Body of pancreas (tissue), 4 donors: ENCODE measurements around the gene SERHL2. TPM values are rescaled to one million over a fixed set of nuclear protein-coding genes. Genes with fewer than 3 reads are reported as not detected.
"Not testable (repeated sequence)": the region's sequence is repeated elsewhere in the genome, so short reads cannot be mapped to it uniquely, and the experiment has no call there.

Source experiments
- ATAC-seq: fragments of 150-250 bp; one replicate; pipeline ENCODE4 v1.9.1; 2016
- DNase-seq, 4 donors: peaks; one replicate each; pipeline ENCODE4 v3.0.0-alpha.2; 2019
- H3K27ac ChIP-seq, 4 donors: fragments of 200-600 bp; sonication (generic); 1 replicate in 3 of 4; 2 replicates in 1 of 4; pipeline versions ENCODE4 v1.5.1 to v1.6.1; 2016 to 2019; ENCODE audit warnings: mild to moderate bottlenecking in 1 of 4, mixed read lengths in 1 of 4, moderate library complexity in 1 of 4
- H3K27me3 ChIP-seq, 2 donors: fragments of 200-600 bp; sonication (generic); one replicate each; pipeline ENCODE4 v1.6.0; 2016; ENCODE audit warnings: mild to moderate bottlenecking in 1 of 2
- H3K36me3 ChIP-seq, 2 donors: fragments of 200-600 bp; sonication (generic); replicated peaks in 1 of 2; 2 replicates each; pipeline ENCODE4 v1.5.1; 2016; ENCODE audit warnings: low read depth in 2 of 2; ENCODE audit not compliant: insufficient read depth in 1 of 2
- H3K4me1 ChIP-seq: fragments of 200-600 bp; sonication (generic); one replicate; pipeline ENCODE4 v1.6.0; 2016
- H3K4me3 ChIP-seq, 2 donors: fragments of 200-600 bp; sonication (generic); 1 replicate in 1 of 2; 2 replicates in 1 of 2; pipeline ENCODE4 v1.5.1; 2016 to 2019
- H3K9me3 ChIP-seq, 3 donors: fragments of 200-600 bp; sonication (generic); 1 replicate in 2 of 3; 2 replicates in 1 of 3; pipeline ENCODE4 v1.5.1; 2016
- CTCF ChIP-seq, 7 experiments: fragments of 450-650 bp in 4 of 7; fragments of 200-600 bp in 3 of 7; sonication (generic) in 3 of 7; IDR thresholded peaks; one replicate each; pipeline ENCODE4 v1.5.1; 2016 to 2019; ENCODE audit warnings: antibody characterized with exemption in 7 of 7
- POLR2A ChIP-seq, 3 donors: fragments of 450-650 bp; IDR thresholded peaks; one replicate each; pipeline ENCODE4 v1.6.1; 2016; ENCODE audit warnings: antibody characterized with exemption in 3 of 3, mild to moderate bottlenecking in 2 of 3
- WGBS, 2 donors: methylation state at CpG; one replicate each; pipeline ENCODE4 v1.1.5; 2017; 5-methylcytosine and 5-hydroxymethylcytosine counted together
- intact Hi-C: fragments of 100-400 bp; cut with DNase I; formaldehyde crosslinking; loops from one replicate; pipeline ENCODE4 v1.15.1; 2023
- total RNA-seq, 2 donors: library from RNA; depleted of rRNA; stranded (reverse); fragments of >200 nt; gene quantifications; one replicate each; pipeline ENCODE4 v1.1.0, GENCODE V29; 2016

SERHL2 gene
- total RNA-seq: 1 to 10 TPM in 1 of 2 donors, not detected in 1; 2.6 TPM

GRCh38 chr22:42553475-42554361 is at the start of gene SERHL2:
Gene SERHL2 (plus strand): TSS chr22:42553956. CDS start chr22:42554021, 65 bp downstream.
- intact Hi-C loops: no loop called here
- H3K27me3 ChIP-seq: no peaks in the 10 kb centered on the region
- no peak within 1 kb of the TSS for H3K27ac ChIP-seq
- 3% methylated on average over 74 of the region's 75 CpGs; no CpG with 5 or more reads in 1 of the 2 donors for WGBS, 2 donors
- ATAC-seq (peak; percentile 96), DNase-seq (peak; percentile 87 to 92 (median 90))
- H3K9me3 ChIP-seq: peaks cover 0 to 6% (median 0%) of the 10 kb centered on the region in 3 donors
- TF ChIP-seq CTCF (IDR thresholded peaks at IDR 0.05) (no peak), POLR2A (IDR thresholded peaks at IDR 0.05) (peak in 2 of 3 donors; percentile 30 to 45)
- H3K36me3 ChIP-seq: no peaks in the 10 kb centered on the region
- peaks cover 12% of the 10 kb centered on the region for H3K4me1 ChIP-seq
- H3K4me3 ChIP-seq: peak within 1 kb of the TSS; percentile 12 to 21

GRCh38 chr22:42508327-42508974 is 45.3 kb upstream of the SERHL2 start:
- not testable (repeated sequence) for DNase-seq

GRCh38 chr22:42508975-42509364 is 44.8 kb upstream of the SERHL2 start:
- H3K27me3 ChIP-seq, H3K27ac ChIP-seq, ATAC-seq, H3K4me1 ChIP-seq, DNase-seq, H3K4me3 ChIP-seq, H3K36me3 ChIP-seq, intact Hi-C loops, H3K9me3 ChIP-seq: not testable (repeated sequence)
- WGBS, 2 donors: 51 to 64% methylated on average over 7 to 10 of the region's 10 CpGs

More at GRCh38 chr22:42508327-42508974, 45.3 kb upstream of the SERHL2 start:
- H3K4me3 ChIP-seq, ATAC-seq, H3K36me3 ChIP-seq, H3K4me1 ChIP-seq, H3K27ac ChIP-seq, intact Hi-C loops, H3K27me3 ChIP-seq, H3K9me3 ChIP-seq: not testable (repeated sequence)
- WGBS, 2 donors: 49 to 50% methylated on average over 11 of the region's 11 CpGs

- TF ChIP-seq POLR2A (IDR thresholded peaks at IDR 0.05) (no peak), CTCF (IDR thresholded peaks at IDR 0.05) (no peak)
- H3K27me3 ChIP-seq: no peaks in the 10 kb centered on the region
- no peaks in the 10 kb centered on the region for H3K9me3 ChIP-seq
- intact Hi-C loops: no loop called here
- DNase-seq: no peak
- H3K4me1 ChIP-seq: peaks cover 4% of the 10 kb centered on the region
- no peak overlapping the region for H3K4me3 ChIP-seq
- no peaks in the 10 kb centered on the region for H3K36me3 ChIP-seq
- no peak overlapping the region for H3K27ac ChIP-seq
- no peak for ATAC-seq
- WGBS, 2 donors: 69 to 74% methylated on average over 15 of the region's 15 CpGs
Observed at GRCh38 chr22:42509548-42509947, 44.2 kb upstream of the SERHL2 start.

GRCh38 chr22:42511401-42511891 is 42.3 kb upstream of the SERHL2 start:
- no peaks in the 10 kb centered on the region for H3K27me3 ChIP-seq
- ATAC-seq: no peak
- no peaks in the 10 kb centered on the region for H3K9me3 ChIP-seq
- H3K4me3 ChIP-seq: no peak overlapping the region
- no peak for TF ChIP-seq POLR2A (IDR thresholded peaks at IDR 0.05)
- WGBS, 2 donors: 79 to 95% methylated on average over 7 to 10 of the region's 10 CpGs
- intact Hi-C loops: no loop called here
- DNase-seq: no peak
- H3K27ac ChIP-seq: no peak overlapping the region
- H3K4me1 ChIP-seq: peaks cover 12% of the 10 kb centered on the region
- H3K36me3 ChIP-seq: no peaks in the 10 kb centered on the region
